Type B pancreatic cell (in vitro differentiated cells): ENCODE data around the gene TMEM271. TPM values are rescaled to one million over a fixed set of nuclear protein-coding genes. Genes with fewer than 3 reads are reported as not detected.
A peak's percentile ranks its signal among the peaks of the same experiment; 100 is the strongest.
"Not testable (repeated sequence)": the region's sequence is repeated elsewhere in the genome, so short reads cannot be mapped to it uniquely, and the experiment has no call there.

ENCODE experiments used
- DNase-seq: peaks from one replicate; pipeline ENCODE4 v3.0.0; 2021; ENCODE audit warnings: mixed read lengths; ENCODE audit not compliant: unreplicated experiment; ENCODE audit errors: extremely low spot score
- H3K27ac Mint-ChIP-seq: 2 replicates; pipeline ENCODE4 v1.8.0; 2021; ENCODE audit warnings: mild to moderate bottlenecking, mixed read lengths
- H3K27me3 Mint-ChIP-seq: 2 replicates; pipeline ENCODE4 v1.8.0; 2021; ENCODE audit warnings: mixed read lengths
- H3K36me3 Mint-ChIP-seq: 2 replicates; pipeline ENCODE4 v1.8.0; 2021; ENCODE audit warnings: mixed read lengths
- H3K4me1 Mint-ChIP-seq: one replicate; pipeline ENCODE4 v1.8.0; 2021; ENCODE audit warnings: mixed read lengths; ENCODE audit not compliant: unreplicated experiment
- H3K4me3 Mint-ChIP-seq: 2 replicates; pipeline ENCODE4 v1.8.0; 2021; ENCODE audit warnings: mild to moderate bottlenecking, mixed read lengths
- H3K9me3 Mint-ChIP-seq: 2 replicates; pipeline ENCODE4 v1.8.0; 2021; ENCODE audit warnings: mixed read lengths
- total RNA-seq: library from RNA; stranded (reverse); gene quantifications from 2 replicates; pipeline ENCODE4 v1.2.1, GENCODE V29; 2021; ENCODE audit warnings: low replicate concordance
- TF ChIP-seq, protein P1 (sequence below): fragments of 200-600 bp; sonication (generic); conservative IDR thresholded peaks from 2 replicates; pipeline ENCODE4 v1.5.0; 2021; ENCODE audit warnings: antibody characterized with exemption, mild to moderate bottlenecking

Gene TMEM271
- total RNA-seq, 1 donor from 2014 or later: 0.36 TPM

DNA sequence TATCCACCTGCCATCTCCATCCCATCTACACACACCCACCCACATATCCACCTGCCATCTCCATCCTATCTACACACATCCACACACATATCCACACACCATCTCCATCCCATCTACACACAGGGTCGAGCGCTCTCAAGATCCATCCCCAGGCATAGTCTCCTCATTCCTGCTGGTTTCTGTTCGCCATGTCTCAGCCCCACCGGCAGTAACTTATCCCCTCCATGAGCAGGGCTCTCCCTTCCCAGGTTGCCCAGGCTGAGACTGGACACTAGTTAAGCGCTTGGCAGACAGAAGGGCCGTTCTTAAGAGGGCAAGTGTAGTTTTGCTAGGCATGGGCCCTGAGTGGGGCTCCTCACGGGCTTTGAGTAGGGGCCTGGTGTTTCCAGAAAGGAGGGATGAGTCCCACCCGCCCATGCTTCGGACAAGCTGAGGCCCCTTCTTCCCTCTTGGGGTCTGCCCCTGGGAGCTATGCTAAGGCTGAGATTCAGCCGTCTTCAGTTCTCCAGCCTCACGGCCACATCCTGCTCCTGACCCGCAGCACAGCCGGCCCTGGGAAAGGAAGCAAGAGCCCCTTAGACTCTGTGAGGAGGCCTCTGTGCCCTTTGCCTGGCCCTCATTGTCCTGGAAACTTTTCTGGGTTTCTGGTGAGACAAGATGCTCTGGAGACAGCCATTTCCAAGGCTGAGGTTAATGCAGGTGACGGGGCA lies 20.4 kb downstream of the TMEM271 start:
- TF ChIP-seq, protein P1, sequence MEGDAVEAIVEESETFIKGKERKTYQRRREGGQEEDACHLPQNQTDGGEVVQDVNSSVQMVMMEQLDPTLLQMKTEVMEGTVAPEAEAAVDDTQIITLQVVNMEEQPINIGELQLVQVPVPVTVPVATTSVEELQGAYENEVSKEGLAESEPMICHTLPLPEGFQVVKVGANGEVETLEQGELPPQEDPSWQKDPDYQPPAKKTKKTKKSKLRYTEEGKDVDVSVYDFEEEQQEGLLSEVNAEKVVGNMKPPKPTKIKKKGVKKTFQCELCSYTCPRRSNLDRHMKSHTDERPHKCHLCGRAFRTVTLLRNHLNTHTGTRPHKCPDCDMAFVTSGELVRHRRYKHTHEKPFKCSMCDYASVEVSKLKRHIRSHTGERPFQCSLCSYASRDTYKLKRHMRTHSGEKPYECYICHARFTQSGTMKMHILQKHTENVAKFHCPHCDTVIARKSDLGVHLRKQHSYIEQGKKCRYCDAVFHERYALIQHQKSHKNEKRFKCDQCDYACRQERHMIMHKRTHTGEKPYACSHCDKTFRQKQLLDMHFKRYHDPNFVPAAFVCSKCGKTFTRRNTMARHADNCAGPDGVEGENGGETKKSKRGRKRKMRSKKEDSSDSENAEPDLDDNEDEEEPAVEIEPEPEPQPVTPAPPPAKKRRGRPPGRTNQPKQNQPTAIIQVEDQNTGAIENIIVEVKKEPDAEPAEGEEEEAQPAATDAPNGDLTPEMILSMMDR: no peak
- H3K27ac Mint-ChIP-seq: no peak overlapping the region
- no peaks in the 10 kb centered on the region for H3K4me1 Mint-ChIP-seq
- H3K4me3 Mint-ChIP-seq: no peak overlapping the region
- DNase-seq: no peak
- peaks cover 4% of the 10 kb centered on the region for H3K9me3 Mint-ChIP-seq
- H3K36me3 Mint-ChIP-seq: no peaks in the 10 kb centered on the region
- H3K27me3 Mint-ChIP-seq: peaks cover 17% of the 10 kb centered on the region

DNA sequence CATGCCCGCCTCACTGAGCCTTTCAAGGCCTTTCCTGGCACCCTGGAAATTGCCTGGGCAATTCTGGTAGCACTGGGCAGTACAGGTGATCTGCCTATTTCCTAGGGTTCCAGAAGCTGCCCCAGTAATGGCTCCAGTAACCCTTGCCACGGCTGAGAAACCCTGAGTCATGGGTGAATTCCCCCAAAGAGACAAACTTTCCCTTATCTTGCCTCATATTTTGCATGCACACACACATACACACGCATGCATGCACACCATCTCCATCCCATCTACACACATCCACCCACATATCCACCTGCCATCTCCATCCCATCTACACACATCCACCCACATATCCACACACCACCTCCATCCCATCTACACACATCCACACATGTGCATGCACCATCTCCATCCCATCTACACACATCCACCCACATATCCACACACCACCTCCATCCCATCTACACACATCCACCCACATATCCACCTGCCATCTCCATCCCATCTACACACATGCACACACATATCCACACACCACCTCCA lies 21.2 kb downstream of the TMEM271 start:
- H3K27ac Mint-ChIP-seq, DNase-seq, H3K9me3 Mint-ChIP-seq, H3K36me3 Mint-ChIP-seq, H3K4me1 Mint-ChIP-seq, H3K4me3 Mint-ChIP-seq: not testable (repeated sequence)
- peaks cover 14% of the 10 kb centered on the region for H3K27me3 Mint-ChIP-seq

DNA sequence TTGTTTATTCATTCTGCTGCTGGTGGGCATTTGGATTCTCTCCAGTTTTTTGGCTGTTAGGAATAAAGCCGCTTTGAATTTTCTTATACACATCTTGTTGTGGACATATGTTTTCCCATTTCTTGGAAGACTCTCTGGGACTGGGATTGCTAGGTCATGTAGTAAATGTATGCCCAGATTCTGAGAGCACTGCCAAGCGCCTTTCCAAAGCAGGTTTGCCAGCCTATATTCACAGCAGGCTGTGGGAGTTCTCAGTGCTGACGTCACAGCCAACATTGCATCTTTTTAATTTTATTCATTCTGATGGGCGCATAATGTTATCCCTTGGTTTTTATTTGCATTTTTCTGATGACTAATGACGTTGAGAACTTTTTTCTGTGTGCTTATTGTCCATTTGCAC lies 24.1 kb downstream of the TMEM271 start:
- Mint-ChIP-seq H3K9me3 (no peaks in the 10 kb centered on the region), H3K27ac (no peak overlapping the region), H3K27me3 (peaks cover 24% of the 10 kb centered on the region), H3K4me3 (no peak overlapping the region), H3K36me3 (no peaks in the 10 kb centered on the region), H3K4me1 (no peaks in the 10 kb centered on the region)
- DNase-seq: no peak
- TF ChIP-seq, protein P1: no peak

DNA sequence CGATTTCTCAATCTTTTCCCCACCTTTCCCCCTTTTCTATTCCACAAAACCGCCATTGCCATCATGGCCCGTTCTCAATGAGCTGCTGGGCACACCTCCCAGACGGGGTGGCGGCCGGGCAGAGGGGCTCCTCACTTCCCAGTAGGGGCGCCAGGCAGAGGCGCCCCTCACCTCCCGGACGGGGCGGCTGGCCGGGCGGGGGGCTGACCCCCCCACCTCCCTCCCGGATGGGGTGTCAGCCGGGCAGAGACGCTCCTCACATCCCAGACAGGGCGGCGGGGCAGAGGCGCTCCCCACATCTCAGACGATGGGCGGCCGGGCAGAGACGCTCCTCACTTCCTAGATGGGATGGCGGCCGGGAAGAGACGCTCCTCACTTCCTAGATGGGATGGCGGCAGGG lies 25.8 kb downstream of the TMEM271 start:
- H3K4me3 Mint-ChIP-seq, H3K4me1 Mint-ChIP-seq, DNase-seq, H3K9me3 Mint-ChIP-seq, H3K36me3 Mint-ChIP-seq, H3K27ac Mint-ChIP-seq: not testable (repeated sequence)
- H3K27me3 Mint-ChIP-seq: peaks cover 32% of the 10 kb centered on the region

DNA sequence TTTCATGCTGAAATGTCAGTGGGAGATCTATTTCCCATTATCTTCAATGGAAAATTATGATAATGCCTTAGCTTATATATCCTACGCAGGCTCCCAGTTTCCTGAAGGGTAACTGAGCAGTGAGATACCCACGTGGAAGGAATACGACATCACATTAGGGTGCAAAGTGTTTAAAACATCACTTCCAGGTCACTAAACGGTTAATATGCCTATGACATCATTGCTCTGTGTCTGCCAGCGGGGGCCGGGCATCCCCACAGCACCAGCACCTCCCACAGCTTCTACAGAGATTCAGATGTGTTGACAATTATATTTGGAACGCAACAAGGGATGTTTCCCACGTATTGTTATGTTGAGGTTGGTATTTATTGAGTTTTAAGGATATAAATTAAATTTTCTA lies 27.1 kb downstream of the TMEM271 start:
- Mint-ChIP-seq H3K27me3 (peaks cover 36% of the 10 kb centered on the region), H3K27ac (no peak overlapping the region), H3K4me3 (no peak overlapping the region)

DNA sequence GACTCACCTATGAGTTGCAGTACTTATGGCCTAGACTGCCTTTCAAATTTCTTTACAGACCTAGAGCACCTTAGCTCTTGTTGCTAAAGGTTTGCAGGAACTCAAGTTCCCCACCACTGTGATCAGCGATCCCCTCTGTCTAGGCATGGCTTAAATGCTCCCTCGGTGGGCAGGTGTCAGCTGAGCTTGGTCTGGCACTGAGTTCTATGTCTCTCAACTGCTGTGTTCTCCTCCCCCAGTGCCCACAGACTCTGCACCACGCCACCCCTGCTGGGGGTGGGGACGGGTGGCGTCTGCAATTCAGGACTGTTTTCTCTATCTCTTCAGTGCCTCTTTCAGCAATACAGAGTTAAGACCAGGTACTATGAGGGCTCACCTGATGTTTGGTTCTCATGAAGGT lies 30.5 kb downstream of the TMEM271 start:
- Mint-ChIP-seq H3K27me3 (peaks cover 23% of the 10 kb centered on the region), H3K27ac (no peak overlapping the region), H3K4me3 (no peak overlapping the region), H3K9me3 (no peaks in the 10 kb centered on the region), H3K4me1 (no peaks in the 10 kb centered on the region), H3K36me3 (no peaks in the 10 kb centered on the region)
- TF ChIP-seq, protein P1: no peak
- peak; percentile 61 for DNase-seq

More for the DNA sequence above, 27.1 kb downstream of the TMEM271 start:
- Mint-ChIP-seq H3K4me1 (no peaks in the 10 kb centered on the region), H3K36me3 (no peaks in the 10 kb centered on the region), H3K9me3 (no peaks in the 10 kb centered on the region)
- TF ChIP-seq, protein P1: no peak
- DNase-seq: no peak
